Activated T-cell treated with anti-CD3 and anti-CD28 coated beads, Interleukin-2, amount 50 U/mL, for 1 hour (primary cell): ENCODE measurements around the gene GAL3ST2.
"Not testable (repeated sequence)": the region's sequence is repeated elsewhere in the genome, so short reads cannot be mapped to it uniquely, and the experiment has no call there.

Source experiments
- DNase-seq: peaks from one replicate; pipeline ENCODE4 v3.0.0-alpha.2; 2020

The GAL3ST2 gene

GRCh38 chr2:241748468-241749256 is 28.0 kb upstream of the GAL3ST2 start:
- no peak for DNase-seq

DNA sequence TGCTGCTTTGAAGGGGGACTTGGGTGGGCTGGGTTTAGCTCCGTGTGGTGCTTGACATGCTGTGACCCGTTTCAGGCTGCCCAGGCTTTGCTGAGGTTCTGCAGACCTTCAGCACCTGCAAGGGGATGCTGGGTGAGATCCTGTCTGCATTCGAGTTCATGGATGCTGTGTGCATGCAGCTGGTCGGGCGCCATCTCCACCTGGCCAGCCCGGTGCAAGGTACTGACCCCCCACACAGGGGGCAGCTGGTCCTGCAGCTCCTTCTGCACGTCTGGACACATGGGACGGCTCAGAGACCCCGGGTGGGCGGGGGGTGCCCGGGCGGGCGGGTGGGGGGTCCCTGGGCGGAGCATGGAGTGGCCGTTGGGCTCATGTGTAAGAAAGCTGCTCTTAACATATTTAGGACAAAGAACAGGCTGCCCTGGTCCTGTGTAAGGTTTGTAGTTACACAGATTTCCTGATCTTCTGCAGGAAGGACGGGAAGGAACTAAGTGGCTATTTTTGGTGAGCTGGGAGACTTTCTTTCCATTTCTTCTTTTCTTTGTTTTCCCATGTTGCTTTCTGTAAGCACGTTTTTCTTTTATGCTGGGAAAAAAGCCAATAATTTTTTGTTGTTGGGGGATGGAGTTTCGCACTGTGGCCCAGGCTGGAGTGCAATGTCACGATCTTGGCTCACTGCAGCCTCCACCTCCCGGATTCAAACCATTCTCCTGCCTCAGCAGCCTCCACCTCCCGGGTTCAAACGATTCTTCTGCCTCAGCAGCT is 26.4 kb upstream of the GAL3ST2 start:
- DNase-seq, result no peak

- DNase-seq, result no peak
Observed at GRCh38 chr2:241751152-241751551, 25.5 kb upstream of the GAL3ST2 start.

DNA sequence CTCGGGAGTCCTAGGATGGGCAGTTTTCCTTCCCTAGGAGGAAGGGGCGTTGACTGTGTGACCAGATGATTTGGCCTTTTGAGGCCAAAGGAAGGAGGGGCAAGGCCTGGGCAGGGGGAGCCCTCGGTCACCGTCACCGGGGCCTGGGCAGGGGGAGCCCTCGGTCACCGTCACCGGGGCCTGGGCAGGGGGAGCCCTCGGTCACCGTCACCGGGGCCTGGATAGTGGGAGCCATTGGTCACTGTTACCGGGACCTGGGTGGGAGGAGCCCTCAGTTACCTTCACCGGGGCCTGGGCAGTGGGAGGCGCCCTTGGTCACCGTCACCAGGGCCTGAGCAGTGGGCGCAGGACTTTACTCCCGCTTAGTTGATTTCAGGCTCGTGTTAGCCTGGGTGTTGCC is 24.8 kb upstream of the GAL3ST2 start:
- DNase-seq, result no peak

DNA sequence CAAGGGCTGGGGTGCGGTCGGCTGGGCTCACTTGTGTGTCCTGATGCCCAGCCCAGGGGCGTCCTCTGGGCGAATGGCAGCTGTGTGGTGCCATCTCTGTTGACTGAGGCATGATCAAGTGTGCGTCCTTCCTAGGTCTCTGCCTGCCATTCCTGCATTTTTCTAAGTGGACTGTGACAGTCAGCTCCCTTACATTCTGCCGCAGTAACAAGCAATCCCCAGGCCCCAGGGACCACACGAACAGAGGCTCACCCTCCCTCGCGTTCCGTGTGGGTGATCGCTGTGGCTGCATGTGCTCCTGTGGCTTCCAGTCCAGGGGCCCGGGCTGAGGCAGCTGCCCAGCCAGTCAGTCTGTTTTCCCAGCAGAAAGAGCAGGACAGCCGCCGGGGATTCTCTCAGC is 24.4 kb upstream of the GAL3ST2 start:
- DNase-seq, result no peak

GRCh38 chr2:241752689-241753276 is 23.8 kb upstream of the GAL3ST2 start:
- no peak for DNase-seq

GRCh38 chr2:241753493-241753892 is 23.1 kb upstream of the GAL3ST2 start:
- no peak for DNase-seq

DNA sequence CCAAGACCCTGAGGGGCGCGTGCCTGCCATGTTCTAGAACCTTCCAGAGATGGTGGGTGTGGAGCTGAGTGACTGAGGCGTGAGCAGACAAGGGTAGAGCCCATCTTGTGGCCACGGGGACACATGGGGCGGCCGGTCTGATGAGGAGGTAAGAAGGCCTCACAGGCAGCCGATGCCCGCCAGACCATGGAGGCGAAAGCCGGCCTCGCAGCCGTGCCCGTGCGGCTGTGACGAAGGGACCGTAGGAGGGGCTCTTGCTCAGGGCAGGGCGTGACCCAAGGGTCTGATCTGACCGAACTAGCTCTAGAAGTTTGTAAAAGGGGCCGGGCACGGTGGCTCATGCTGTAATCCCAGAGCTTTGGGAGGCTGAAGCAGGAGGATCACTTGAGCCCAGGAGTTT is 22.6 kb upstream of the GAL3ST2 start:
- no peak for DNase-seq

- DNase-seq, result no peak
Observed at GRCh38 chr2:241755166-241755565, 21.5 kb upstream of the GAL3ST2 start.

- DNase-seq, result no peak
Observed at GRCh38 chr2:241755777-241756176, 20.8 kb upstream of the GAL3ST2 start.

DNA sequence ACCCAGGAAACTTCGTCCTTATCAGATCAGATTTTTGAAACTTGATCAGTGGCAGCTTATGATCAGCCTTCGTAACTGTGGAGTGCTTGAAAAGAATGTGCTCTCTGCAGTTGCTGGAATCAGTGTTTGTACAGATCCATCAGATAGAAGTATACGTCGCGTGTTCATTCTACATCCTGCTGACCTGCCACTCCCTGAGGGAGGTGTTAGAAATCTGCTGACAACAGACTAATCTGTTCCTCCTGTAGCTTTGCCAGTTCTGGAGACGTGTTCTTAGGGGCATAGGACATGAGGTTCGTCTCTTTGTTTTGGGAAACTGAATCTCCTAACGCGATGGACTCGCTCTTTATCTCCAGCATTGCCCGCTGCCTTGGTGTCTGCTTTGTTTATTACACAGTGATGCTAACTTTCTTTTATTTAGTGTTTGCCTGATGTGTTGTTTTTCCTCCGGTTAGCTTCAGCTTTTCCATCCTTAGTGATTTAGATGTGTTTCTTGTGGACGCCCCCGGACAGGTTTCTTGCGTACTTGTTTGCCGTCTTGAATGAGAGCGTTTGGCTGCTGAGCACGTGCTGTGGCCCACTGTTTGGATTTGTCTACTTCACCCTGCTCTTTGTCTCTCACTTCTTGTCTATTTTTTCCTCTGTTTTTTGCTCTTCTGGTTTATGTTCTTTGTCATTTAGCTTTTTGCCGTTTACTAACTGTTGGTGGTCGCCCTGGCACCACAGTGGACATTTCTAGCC is 17.4 kb upstream of the GAL3ST2 start:
- DNase-seq, result no peak

GRCh38 chr2:241759893-241760292 is 16.7 kb upstream of the GAL3ST2 start:
- DNase-seq, result not testable (repeated sequence)

DNA sequence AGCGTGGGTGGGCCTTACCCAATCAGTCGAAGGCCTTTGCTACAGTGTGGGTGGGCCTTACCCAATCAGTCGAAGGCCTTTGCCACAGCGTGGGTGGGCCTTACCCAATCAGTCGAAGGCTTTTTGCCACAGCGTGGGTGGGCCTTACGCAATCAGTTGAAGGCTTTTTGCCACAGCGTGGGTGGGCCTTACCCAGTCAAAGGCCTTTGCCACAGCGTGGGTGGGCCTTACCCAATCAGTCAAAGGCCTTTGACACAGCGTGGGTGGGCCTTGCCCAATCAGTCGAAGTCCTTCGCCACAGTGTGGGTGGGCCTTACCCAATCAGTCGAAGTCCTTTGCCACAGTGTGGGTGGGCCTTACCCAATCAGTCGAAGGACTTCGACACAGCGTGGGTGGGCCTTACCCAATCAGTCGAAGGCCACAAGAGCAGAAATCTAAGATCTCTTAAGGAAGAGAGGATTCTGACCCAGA is 16.3 kb upstream of the GAL3ST2 start:
- DNase-seq, result no peak

DNA sequence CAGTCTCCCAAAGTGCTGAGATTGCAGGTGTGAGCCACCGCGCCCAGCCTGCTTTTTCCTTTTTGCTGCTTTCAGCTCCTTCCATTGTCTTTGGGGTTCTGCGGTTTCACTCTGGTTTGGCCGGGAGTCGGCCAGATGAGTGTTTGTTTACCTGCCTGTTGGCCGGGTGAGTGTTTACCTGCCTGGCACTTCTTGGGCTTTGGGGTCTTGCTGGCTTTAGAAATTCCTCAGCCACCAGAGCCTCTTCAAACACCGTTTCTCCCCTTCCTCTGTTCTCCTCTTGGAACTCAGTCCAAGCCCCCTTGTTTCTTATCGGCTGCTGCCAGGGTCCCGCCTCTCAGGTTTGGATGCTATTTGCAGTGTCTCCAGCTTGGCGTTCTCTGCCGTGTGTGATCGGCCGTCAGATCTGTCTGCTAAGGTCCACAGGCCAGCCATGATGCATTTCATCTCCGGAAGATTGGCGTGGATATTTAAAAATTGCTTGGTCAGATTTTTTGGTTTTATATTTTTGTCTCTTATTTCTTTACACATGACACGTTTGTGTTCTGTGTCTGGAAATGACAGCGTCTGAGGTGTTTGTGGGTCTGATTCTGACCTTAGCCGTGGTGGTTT is 14.2 kb upstream of the GAL3ST2 start:
- DNase-seq, result peak; percentile 28

DNA sequence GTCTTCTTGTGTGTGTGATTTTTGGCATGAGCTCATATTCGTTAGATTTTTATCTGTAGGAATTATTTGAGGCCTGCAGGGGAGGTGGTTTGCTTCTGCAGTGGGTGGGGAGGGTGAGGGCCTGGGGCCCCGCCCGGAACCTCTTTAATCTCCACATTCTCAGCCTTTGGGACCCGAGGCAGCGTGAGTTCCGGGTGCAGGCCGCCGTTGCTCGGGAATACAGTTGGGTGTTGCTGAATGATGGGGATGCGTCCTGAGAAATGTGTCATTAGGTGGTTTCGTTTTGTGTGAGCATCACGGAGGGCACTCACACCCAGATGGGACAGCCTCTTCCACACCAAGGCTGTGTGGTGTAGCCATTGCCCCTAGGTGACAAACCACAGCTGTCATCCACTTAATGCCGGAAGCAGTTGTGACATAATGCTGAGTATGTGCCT is 13.7 kb upstream of the GAL3ST2 start:
- DNase-seq, result peak; percentile 63

DNA sequence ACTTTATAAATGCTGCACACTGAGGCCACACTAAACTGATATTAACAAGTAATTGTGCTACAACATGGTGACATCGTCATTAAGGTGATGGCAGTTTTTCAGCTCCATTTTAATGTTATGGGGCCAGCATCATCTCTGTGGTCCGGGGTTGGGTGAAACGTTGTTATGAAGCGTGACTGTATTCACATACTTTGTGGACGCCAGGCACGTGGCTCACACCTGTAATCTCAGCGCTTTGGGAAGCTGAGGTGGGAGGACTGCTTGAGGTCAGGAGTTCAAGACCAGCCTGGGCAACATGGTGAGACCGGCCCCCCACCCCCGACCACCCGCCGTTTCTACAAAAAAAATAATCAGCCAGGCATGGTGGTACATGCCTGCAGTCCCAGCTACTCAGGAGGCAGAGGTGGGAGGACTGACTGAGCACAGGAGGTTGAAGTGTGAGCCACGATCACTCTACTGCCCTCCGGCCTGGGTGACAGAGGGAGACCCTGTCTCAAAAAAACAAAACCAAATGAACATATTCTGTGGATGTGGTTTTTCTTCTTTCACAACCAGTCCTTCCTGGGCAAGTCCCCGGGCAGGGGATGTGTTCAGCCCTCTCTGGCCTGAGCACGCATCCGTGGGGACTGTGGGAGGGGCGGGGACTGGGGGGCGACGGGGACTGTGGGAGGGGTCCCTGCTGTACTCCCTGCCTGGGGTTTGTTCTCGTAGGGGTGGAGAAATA is 12.9 kb upstream of the GAL3ST2 start:
- peak; percentile 21 for DNase-seq

- peak; percentile 17 for DNase-seq
Observed at GRCh38 chr2:241764275-241765241, 12.1 kb upstream of the GAL3ST2 start.

GRCh38 chr2:241767464-241768250 is 9.0 kb upstream of the GAL3ST2 start:
- peak; percentile 15 for DNase-seq

GRCh38 chr2:241768251-241768711 is 8.3 kb upstream of the GAL3ST2 start:
- DNase-seq, result peak; percentile 9

DNA sequence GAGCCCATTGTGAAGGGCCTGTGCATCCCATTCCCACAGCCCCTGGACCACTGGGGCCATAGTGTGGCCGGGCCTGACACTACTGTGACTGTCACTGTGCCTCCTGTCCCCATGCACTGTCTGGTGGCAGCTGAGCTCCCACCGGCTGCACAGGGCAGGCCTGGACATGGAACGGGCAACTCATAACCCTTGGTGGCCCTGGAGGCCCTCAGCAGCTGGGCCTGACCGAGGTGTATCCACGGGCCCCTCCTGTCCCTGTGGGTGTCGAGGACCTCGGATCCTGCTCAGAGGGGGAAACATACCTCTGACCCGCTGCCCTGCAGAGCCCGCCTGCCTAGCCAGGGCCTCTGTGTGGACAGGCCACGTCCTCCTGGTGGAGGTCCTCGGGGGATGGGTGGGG is 7.8 kb upstream of the GAL3ST2 start:
- DNase-seq, result peak; percentile 8
